Glutamatergic neuron (in vitro differentiated cells): ENCODE results near the gene TTC28. TPM values are rescaled to one million over a fixed set of nuclear protein-coding genes. Genes with fewer than 3 reads are reported as not detected.

Experiments
- DNase-seq: peaks from one replicate; pipeline ENCODE4 v3.0.0; 2022
- H3K27ac Mint-ChIP-seq: one replicate; pipeline ENCODE4 v1.8.0; 2020; ENCODE audit warnings: mild to moderate bottlenecking, mixed read lengths, inconsistent platforms; ENCODE audit not compliant: unreplicated experiment
- H3K27me3 Mint-ChIP-seq: one replicate; pipeline ENCODE4 v1.8.0; 2020; ENCODE audit warnings: mild to moderate bottlenecking, moderate library complexity, mixed read lengths, inconsistent platforms; ENCODE audit not compliant: unreplicated experiment
- H3K36me3 Mint-ChIP-seq: one replicate; pipeline ENCODE4 v1.8.0; 2020; ENCODE audit warnings: mild to moderate bottlenecking, mixed read lengths, inconsistent platforms; ENCODE audit not compliant: unreplicated experiment
- H3K4me1 Mint-ChIP-seq: one replicate; pipeline ENCODE4 v1.8.0; 2020; ENCODE audit warnings: mild to moderate bottlenecking, low read depth, mixed read lengths, inconsistent platforms; ENCODE audit not compliant: unreplicated experiment
- H3K4me3 Mint-ChIP-seq: one replicate; pipeline ENCODE4 v1.8.0; 2020; ENCODE audit warnings: mild to moderate bottlenecking, mixed read lengths, inconsistent platforms; ENCODE audit not compliant: unreplicated experiment
- H3K9me3 Mint-ChIP-seq: one replicate; pipeline ENCODE4 v1.8.0; 2020; ENCODE audit warnings: mild to moderate bottlenecking, moderate library complexity, mixed read lengths, inconsistent platforms; ENCODE audit not compliant: unreplicated experiment
- CTCF ChIP-seq: fragments of 200-600 bp; sonication (generic); IDR thresholded peaks from one replicate; pipeline ENCODE4 v1.5.0; 2021; ENCODE audit not compliant: partially characterized antibody, unreplicated experiment
- total RNA-seq: library from RNA; stranded (reverse); fragmentation: NEBNext Ultra II Directional; extraction: Animal tissue kit (Norgen Biotek cat#: 25700); gene quantifications from one replicate; pipeline ENCODE4 v1.2.1, GENCODE V29; 2021; ENCODE audit not compliant: unreplicated experiment

Gene TTC28
- total RNA-seq, 1 donor from 2014 or later = 55.6 TPM

GRCh38 chr22:28430466-28431025 is 249.1 kb downstream of the TTC28 start:
- peaks cover 21% of the 10 kb centered on the region for H3K4me1 Mint-ChIP-seq
- H3K27ac Mint-ChIP-seq = peak overlapping the region; percentile 3
- H3K27me3 Mint-ChIP-seq = no peaks in the 10 kb centered on the region
- no peak for DNase-seq
- peaks cover 1% of the 10 kb centered on the region for H3K9me3 Mint-ChIP-seq
- no peak for TF ChIP-seq CTCF
- H3K36me3 Mint-ChIP-seq = no peaks in the 10 kb centered on the region
- H3K4me3 Mint-ChIP-seq = no peak overlapping the region

DNA sequence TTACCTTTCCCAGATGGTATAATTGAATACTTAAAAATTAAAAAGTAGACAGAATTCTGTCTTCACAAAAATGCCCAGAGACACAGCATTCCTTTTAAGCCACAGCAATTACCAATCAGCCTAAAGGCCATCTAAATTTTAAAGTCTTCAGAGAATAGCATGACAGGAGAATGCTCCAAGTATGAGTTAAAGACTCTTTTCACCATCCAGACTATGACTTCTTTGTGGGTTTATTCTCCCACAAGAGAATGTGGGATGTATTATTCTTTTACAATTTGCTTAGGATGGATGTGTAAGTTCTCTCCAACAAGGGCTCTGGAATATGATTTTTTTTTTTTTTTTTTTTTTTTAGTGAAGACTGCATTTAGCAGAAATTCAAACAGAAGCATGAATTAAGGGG is 249.9 kb downstream of the TTC28 start:
- Mint-ChIP-seq H3K36me3 (no peaks in the 10 kb centered on the region), H3K4me3 (no peak overlapping the region), H3K9me3 (peaks cover 1% of the 10 kb centered on the region), H3K27ac (no peak overlapping the region), H3K4me1 (peaks cover 25% of the 10 kb centered on the region), H3K27me3 (no peaks in the 10 kb centered on the region)
- no peak for DNase-seq
- TF ChIP-seq CTCF = no peak

- Mint-ChIP-seq H3K27ac (no peak overlapping the region), H3K4me3 (no peak overlapping the region), H3K27me3 (no peaks in the 10 kb centered on the region), H3K36me3 (no peaks in the 10 kb centered on the region), H3K9me3 (peaks cover 1% of the 10 kb centered on the region), H3K4me1 (peaks cover 22% of the 10 kb centered on the region)
- no peak for TF ChIP-seq CTCF
- DNase-seq = no peak
Measured at GRCh38 chr22:28428271-28428670, 251.4 kb downstream of the TTC28 start.

DNA sequence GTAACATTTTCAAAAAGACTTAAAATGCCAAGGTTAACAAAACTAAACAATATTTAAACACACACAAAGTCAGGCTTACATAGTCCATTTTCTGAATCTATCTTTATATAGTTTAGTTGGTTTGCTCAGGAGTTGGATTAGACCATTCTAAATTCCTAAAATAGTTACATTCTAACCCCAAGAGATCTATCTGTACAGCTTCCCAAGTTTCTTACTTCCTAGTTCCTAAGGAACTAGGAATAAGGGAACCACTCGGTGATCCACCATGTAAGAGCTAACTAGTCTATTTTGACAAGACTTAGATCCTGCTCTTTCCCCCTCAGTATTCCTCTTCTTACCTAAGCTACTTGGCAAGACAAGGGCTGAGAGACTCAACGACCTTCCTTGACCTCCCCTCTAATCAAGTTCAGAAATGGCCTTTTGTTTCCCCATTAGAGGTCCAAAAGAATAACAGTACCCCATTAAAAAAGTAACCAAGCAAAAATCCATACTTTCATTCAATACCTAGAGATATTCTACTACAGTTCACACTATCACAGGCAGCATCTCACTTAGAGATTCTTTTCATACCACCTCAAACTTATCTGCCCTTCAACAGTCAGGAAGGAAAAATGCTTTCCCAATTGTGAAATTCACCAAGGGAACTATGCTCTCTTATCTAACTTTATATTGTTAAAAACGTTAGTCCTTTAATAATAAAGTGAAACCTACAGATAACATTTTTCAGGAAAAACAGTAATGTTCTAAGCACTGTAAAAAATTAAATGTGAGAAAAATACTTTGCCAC is 253.1 kb downstream of the TTC28 start:
- H3K27ac Mint-ChIP-seq = no peak overlapping the region
- no peaks in the 10 kb centered on the region for H3K27me3 Mint-ChIP-seq
- no peak overlapping the region for H3K4me3 Mint-ChIP-seq
- no peak for DNase-seq
- no peaks in the 10 kb centered on the region for H3K36me3 Mint-ChIP-seq
- TF ChIP-seq CTCF = no peak
- peaks cover 17% of the 10 kb centered on the region for H3K4me1 Mint-ChIP-seq
- H3K9me3 Mint-ChIP-seq = peaks cover 1% of the 10 kb centered on the region

DNA sequence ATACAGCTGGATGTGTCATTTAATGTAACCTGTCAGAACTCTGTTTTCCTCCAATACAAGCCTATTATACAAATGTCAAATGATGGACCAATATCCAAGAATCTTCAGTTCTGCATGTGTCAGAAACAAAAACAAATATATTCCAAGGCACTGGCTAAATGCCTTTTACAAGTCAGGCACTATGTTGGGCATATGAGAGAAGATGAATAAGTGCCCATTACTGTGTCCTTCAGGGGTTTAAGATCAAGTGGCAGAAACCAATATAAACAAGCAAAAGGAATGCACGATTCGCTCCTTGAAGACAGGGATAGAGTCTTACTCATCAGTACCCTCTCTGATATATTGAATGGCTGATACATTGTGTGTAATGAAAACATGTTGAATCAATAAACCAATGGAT is 254.4 kb downstream of the TTC28 start:
- H3K4me3 Mint-ChIP-seq = no peak overlapping the region
- H3K27me3 Mint-ChIP-seq = peaks cover 1% of the 10 kb centered on the region
- H3K4me1 Mint-ChIP-seq = peaks cover 14% of the 10 kb centered on the region
- no peak for DNase-seq
- peaks cover 1% of the 10 kb centered on the region for H3K9me3 Mint-ChIP-seq
- H3K27ac Mint-ChIP-seq = peak overlapping the region; percentile 11
- no peak for TF ChIP-seq CTCF
- no peaks in the 10 kb centered on the region for H3K36me3 Mint-ChIP-seq
